Activated effector memory CD4-positive, alpha-beta T cell treated with anti-CD3 and anti-CD28 coated beads, Interleukin-2, amount 50 U/mL, for 16 hours (primary cell): ENCODE measurements around the gene ZBTB20.

Experiments used
- DNase-seq: peaks from one replicate; pipeline ENCODE4 v3.0.0-alpha.2; 2020

Gene ZBTB20

GRCh38 chr3:114864970-114865369, 282.1 kb downstream of the ZBTB20 start:
- DNase-seq, result no peak

GRCh38 chr3:114863848-114864247, 283.2 kb downstream of the ZBTB20 start:
- no peak for DNase-seq

DNA sequence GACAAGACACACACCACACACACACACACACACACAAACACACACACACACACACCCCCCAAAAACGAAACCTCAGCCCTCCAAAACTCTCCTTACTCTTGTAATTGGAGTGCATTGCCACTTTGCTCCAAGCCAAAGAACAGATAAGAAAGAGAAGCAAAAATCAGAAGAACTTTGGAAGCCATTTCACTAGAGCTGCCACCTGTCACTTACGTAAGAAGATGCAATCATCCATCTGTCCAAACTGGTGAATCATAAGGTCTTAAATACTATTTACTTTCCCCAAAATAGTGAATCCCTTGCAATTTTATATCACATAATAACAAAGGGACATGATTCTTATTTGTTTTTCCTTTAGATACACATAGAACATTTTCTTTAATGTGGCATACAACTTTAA, 285.4 kb downstream of the ZBTB20 start:
- DNase-seq, result no peak

DNA sequence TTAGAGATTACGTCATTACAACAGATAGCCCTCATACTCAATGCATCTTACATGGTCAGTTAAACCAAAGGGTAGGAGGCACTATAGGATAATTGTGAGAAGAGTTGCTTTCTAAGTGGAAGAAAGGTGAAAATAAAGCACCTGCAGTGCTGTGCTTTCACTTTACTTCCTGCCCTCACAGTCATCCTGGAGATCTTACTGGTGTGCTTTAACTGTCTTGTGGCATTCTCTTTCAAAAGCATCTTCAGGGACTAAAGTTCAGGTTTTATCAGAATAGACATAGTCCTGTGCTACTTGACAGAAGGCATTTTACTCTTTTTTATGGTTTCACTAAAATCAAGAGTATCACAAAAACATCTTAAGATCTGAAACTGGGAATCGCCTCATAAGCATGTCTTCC, 286.6 kb downstream of the ZBTB20 start:
- no peak for DNase-seq

GRCh38 chr3:114858329-114858728, 288.8 kb downstream of the ZBTB20 start:
- no peak for DNase-seq

GRCh38 chr3:114857299-114857701, 289.8 kb downstream of the ZBTB20 start:
- no peak for DNase-seq

DNA sequence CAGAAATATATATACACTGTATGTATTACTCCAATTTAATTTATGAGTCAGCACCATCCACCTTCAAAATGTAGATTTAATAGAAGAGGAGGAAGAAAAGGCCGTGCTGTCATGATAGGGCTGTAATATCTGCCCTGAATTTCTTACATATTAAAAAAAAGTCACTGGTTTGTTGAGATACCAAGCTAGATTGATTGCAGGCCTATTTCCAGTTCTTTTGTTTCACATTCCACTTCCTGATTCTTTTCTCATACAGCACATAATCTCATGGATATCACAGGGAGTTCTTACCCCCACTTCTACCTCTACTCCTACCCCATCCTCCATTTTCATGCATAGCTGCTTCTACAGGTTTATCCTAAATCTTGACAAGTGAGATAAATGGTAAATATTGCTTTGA, 290.3 kb downstream of the ZBTB20 start:
- no peak for DNase-seq

- no peak for DNase-seq
Measured at GRCh38 chr3:114855839-114856238, 291.2 kb downstream of the ZBTB20 start.

GRCh38 chr3:114852966-114853365, 294.1 kb downstream of the ZBTB20 start:
- DNase-seq, result no peak

- DNase-seq, result no peak
Measured at GRCh38 chr3:114850898-114851297, 296.2 kb downstream of the ZBTB20 start.

- DNase-seq, result no peak
Measured at GRCh38 chr3:114848643-114849350, 298.3 kb downstream of the ZBTB20 start.

- no peak for DNase-seq
Measured at GRCh38 chr3:114848082-114848481, 299.0 kb downstream of the ZBTB20 start.

GRCh38 chr3:114847564-114847963, 299.5 kb downstream of the ZBTB20 start:
- DNase-seq, result no peak

DNA sequence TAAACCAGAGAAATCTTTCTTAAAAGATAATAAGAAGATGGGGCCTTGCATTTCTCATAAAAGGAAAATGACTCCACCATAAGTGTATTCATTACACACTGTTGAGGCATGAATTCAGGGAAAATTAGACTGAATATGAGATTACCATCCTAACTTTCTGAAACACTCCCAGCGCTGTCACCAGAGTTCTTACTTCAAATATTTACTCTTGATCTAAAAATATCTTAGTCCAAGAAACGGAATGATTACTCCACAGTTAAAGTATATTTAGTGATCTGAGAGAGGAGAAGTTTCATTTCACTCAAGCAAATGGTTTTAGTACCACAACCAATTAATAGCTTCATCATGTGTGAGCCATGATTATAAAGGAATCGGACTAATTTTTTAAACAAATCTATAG, 300.3 kb downstream of the ZBTB20 start:
- DNase-seq, result no peak

- no peak for DNase-seq
Measured at GRCh38 chr3:114846252-114846651, 300.8 kb downstream of the ZBTB20 start.

GRCh38 chr3:114841515-114841914, 305.6 kb downstream of the ZBTB20 start:
- no peak for DNase-seq

DNA sequence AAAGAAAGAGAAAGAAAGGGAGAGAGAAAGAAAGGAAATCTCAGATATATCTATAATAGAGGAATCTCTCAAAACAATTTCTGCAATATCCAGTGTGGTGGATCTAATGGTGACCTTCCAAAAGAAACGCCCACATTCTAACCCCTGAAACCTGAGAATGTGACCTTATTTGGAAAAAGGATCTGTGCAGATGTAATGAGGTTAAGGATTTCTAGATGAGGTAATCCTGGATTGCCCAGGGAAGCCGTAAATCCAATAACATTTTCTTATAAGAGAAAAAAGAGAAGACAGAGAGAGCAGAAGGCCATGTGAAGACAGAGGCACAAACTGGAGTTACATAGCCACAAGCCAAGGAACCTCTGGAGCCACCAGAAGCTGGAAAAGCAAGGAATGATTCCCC, 307.6 kb downstream of the ZBTB20 start:
- DNase-seq, result no peak

- DNase-seq, result no peak
Measured at GRCh38 chr3:114838025-114838424, 309.1 kb downstream of the ZBTB20 start.

DNA sequence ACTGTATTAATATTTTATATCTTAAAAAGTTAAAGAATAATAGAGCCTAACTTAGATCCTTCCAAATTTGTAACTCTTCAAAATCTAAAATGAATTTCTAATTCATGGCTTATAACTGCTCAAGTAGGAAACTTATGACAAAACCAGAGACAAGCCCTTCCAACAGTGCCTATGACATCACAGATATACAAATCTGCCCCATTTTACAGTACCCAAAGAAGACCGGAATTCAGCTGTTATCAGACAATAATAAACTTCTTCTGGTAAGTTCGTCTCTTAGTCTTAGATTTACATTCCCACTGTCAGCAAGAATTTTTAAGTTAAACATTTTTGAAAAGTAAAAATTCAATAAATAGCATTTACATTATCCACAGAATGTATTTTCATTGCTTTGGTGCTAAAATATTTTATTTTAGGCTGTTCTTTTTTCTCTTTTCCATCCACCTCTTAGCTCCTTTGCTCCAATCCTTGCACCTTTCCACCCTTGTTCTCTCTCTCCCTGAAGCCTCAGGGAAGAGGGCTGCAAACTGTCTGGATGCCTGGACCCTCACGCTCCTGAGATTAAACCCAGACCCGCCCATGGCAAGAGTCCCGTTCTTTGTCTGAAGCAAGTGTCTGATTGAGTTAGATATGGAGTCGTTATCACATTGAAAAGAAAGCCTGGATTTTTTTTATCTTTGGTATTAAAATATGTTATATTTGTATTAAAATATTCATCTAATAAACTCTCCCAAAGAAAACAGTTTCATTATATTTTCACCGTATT, 312.7 kb downstream of the ZBTB20 start:
- no peak for DNase-seq

DNA sequence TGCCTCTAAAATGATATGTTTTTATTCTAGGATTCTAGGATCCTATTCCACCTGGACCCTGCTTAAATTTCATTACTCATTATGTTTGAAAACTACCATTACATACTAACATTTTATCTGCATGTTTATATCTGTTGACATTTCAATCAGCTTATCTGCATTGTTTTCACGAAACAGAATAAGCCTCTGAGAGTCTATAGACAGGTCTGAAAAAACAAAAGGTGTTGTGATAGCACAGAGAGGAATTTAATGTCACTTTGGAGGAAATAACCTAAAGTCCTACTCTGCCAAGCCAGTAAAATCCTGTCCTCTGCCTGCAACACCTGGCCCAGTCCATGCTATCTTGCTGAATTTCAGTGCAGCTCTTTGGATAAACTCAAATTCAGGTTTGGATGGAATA, 315.2 kb downstream of the ZBTB20 start:
- DNase-seq, result no peak

DNA sequence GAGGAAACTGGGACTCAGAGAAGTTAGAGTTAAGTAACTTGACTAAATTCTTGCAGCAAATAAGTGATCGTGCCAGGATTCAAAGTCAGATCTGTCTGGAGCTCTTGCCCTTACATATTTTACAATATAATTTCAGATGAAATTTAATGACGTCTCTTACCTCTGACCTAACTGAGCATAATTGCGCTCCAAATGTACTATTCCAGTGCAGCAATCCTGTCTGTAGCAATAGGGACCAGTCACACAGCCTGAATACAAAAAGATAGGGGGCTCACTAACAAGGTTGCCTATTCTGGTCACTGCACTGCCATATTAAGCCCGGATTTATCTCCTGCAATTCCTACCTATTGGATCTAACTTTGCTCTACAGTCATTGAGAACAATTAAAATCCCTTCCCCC, 316.4 kb downstream of the ZBTB20 start:
- no peak for DNase-seq

- DNase-seq, result no peak
Measured at GRCh38 chr3:114829783-114830182, 317.3 kb downstream of the ZBTB20 start.

DNA sequence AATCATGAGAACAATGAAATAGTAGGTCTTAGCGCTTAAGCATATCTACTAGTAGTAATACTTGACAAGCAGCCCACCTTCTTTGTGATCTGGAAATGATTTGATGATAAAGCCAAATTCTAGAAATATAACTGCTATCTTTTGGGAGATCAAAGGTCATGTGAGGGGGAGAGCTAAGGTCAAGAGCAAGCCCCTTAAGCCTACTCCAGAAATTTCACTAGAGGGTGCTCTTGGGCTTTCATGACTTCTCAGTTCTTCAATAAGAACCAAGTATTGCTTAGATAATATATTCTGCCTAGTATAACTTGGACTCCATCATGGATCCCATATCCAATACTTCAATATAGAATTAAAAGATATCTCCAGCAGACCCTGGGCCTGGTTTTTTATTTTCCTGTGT, 319.6 kb downstream of the ZBTB20 start:
- DNase-seq, result no peak

- DNase-seq, result no peak
Measured at GRCh38 chr3:114824014-114824413, 323.1 kb downstream of the ZBTB20 start.

- no peak for DNase-seq
Measured at GRCh38 chr3:114823061-114823460, 324.0 kb downstream of the ZBTB20 start.
